ENCODE results near the gene XIRP2.

- TF ChIP-seq CTCF (IDR thresholded peaks at IDR 0.05) (no peak), EZH2 (IDR thresholded peaks at IDR 0.05) (no peak), EZH2phosphoT487 (IDR thresholded peaks at IDR 0.05) (no peak)
Observed at GRCh38 chr2:166888180-166888579, at the start of gene XIRP2.

All from neural progenitor cell (in vitro differentiated cells).